ENCODE measurements around the gene ADCY9. TPM values are rescaled to one million over a fixed set of nuclear protein-coding genes. Genes with fewer than 3 reads are reported as not detected.

ADCY9 gene
- total RNA-seq, 1 donor from 2014 or later, result 1.3 TPM

GRCh38 chr16:3992297-3993051, 123.8 kb downstream of the ADCY9 start:
- Mint-ChIP-seq H3K27ac (no peak overlapping the region), H3K4me3 (no peak overlapping the region), H3K36me3 (ENCODE audit: low read depth) (no peaks in the 10 kb centered on the region), H3K9me3 (no peaks in the 10 kb centered on the region), H3K27me3 (peaks cover 4% of the 10 kb centered on the region), H3K4me1 (no peaks in the 10 kb centered on the region)
- intact Hi-C loops (cut with micrococcal nuclease), result no loop called here
- no peak for DNase-seq
- CTCF ChIA-PET, result no interaction called here
- no peak for ATAC-seq (ENCODE audit: low read depth)
- TF ChIP-seq CTCF (IDR thresholded peaks at IDR 0.05), result no peak
- POLR2A ChIA-PET, result no interaction called here

DNA sequence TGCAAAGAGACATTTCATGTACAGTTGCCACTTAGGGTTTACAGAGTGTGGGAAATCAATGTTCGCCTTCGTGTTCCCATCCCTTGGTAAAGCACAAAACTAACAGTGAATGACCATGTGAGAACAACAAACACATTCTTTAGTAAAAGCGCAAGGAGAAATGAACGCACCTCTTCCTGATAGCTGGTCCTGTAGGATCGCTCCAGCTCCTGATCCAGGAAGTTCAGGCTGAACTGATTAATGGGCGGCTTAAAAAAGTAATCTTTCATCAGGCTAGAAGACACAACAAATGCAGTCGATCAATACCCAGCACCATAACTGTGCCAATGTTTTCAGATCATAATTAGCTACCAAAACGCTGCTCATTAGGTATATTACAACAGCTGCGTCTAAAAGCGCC, 127.4 kb downstream of the ADCY9 start:
- Mint-ChIP-seq H3K9me3 (no peaks in the 10 kb centered on the region), H3K27me3 (peaks cover 6% of the 10 kb centered on the region), H3K4me1 (no peaks in the 10 kb centered on the region), H3K4me3 (no peak overlapping the region), H3K36me3 (ENCODE audit: low read depth) (no peaks in the 10 kb centered on the region), H3K27ac (no peak overlapping the region)
- DNase-seq (no peak), ATAC-seq (ENCODE audit: low read depth) (no peak)
- ChIA-PET POLR2A (no interaction called here), CTCF (no interaction called here)
- intact Hi-C loops (cut with micrococcal nuclease), result no loop called here
- TF ChIP-seq CTCF (IDR thresholded peaks at IDR 0.05), result no peak

GRCh38 chr16:3988011-3988410, 128.2 kb downstream of the ADCY9 start:
- Mint-ChIP-seq H3K4me3 (no peak overlapping the region), H3K36me3 (ENCODE audit: low read depth) (no peaks in the 10 kb centered on the region), H3K27ac (no peak overlapping the region), H3K4me1 (no peaks in the 10 kb centered on the region), H3K9me3 (no peaks in the 10 kb centered on the region), H3K27me3 (peaks cover 6% of the 10 kb centered on the region)
- intact Hi-C loops (cut with micrococcal nuclease), result no loop called here
- no peak for TF ChIP-seq CTCF (IDR thresholded peaks at IDR 0.05)
- DNase-seq (no peak), ATAC-seq (ENCODE audit: low read depth) (no peak)
- CTCF ChIA-PET, result no interaction called here
- POLR2A ChIA-PET, result no interaction called here

GRCh38 chr16:3987231-3987630, 129.0 kb downstream of the ADCY9 start:
- Mint-ChIP-seq H3K4me3 (no peak overlapping the region), H3K9me3 (no peaks in the 10 kb centered on the region), H3K27ac (no peak overlapping the region), H3K4me1 (no peaks in the 10 kb centered on the region), H3K27me3 (peaks cover 11% of the 10 kb centered on the region), H3K36me3 (ENCODE audit: low read depth) (no peaks in the 10 kb centered on the region)
- ATAC-seq (ENCODE audit: low read depth) (no peak), DNase-seq (no peak)
- ChIA-PET CTCF (no interaction called here), POLR2A (no interaction called here)
- intact Hi-C loops (cut with micrococcal nuclease), result no loop called here
- no peak for TF ChIP-seq CTCF (IDR thresholded peaks at IDR 0.05)

DNA sequence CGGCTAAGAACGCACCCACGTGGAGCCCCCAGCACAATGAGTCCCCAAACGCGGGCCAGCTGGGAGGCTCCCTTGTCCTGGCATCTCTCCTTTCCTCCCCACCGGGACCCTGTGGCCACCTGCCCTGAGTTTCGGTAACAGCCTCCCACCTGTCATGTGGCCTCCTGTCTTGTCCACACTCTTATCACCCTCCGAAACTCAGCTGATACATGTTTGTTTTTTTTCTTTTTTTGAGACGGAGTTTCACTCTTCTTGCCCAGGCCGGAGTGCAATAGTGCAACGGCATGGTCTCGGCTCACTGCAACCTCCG, 130.1 kb downstream of the ADCY9 start:
- ChIA-PET POLR2A (no interaction called here), CTCF (no interaction called here)
- H3K9me3 Mint-ChIP-seq, result no peaks in the 10 kb centered on the region
- TF ChIP-seq CTCF (IDR thresholded peaks at IDR 0.05), result no peak
- ATAC-seq (ENCODE audit: low read depth) (no peak), DNase-seq (no peak)
- no peak overlapping the region for H3K27ac Mint-ChIP-seq
- no peaks in the 10 kb centered on the region for H3K4me1 Mint-ChIP-seq
- H3K27me3 Mint-ChIP-seq, result peaks cover 11% of the 10 kb centered on the region
- no peaks in the 10 kb centered on the region for H3K36me3 Mint-ChIP-seq (ENCODE audit: low read depth)
- H3K4me3 Mint-ChIP-seq, result no peak overlapping the region
- intact Hi-C loops (cut with micrococcal nuclease), result no loop called here

Measured in activated B cell treated with CpG ODN at 0.5 μM for 24 hours (primary cell).